DND-41 (cell line): Measurements from ENCODE around the gene GPC5.

ENCODE experiments used
- EZH2 ChIP-seq: IDR thresholded peaks from 3 replicates; pipeline ENCODE4 v1.6.1; 2012; ENCODE audit warnings: borderline replicate concordance, low read depth, mild to moderate bottlenecking, moderate library complexity, low read length, inconsistent platforms; ENCODE audit not compliant: severe bottlenecking
- TF ChIP-seq, protein P1 (sequence below): IDR thresholded peaks from 2 replicates; pipeline ENCODE4 v1.5.1; 2012; ENCODE audit warnings: borderline replicate concordance, low read length, moderate library complexity, mild to moderate bottlenecking; ENCODE audit not compliant: poor library complexity, severe bottlenecking; ENCODE audit errors: extremely low read depth

DNA sequence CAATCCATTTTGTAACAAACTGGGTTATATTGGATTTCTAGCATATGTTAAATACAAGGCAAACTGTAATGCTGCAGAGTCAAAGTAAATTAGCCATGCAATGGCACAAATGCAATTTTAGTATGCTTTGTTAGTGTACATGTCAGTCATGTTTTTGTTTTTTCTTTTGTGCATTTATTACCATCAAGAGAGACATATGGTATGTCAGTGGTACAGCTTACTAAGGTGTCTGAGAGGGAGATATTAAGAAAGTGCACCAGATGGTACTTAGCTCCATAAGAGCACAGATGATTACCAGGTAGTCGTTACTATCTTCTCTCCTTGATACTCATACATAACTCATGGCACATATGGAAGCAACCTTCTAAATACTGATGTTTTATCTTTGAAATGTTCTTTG, 550.3 kb downstream of the GPC5 start:
- TF ChIP-seq, protein P1, sequence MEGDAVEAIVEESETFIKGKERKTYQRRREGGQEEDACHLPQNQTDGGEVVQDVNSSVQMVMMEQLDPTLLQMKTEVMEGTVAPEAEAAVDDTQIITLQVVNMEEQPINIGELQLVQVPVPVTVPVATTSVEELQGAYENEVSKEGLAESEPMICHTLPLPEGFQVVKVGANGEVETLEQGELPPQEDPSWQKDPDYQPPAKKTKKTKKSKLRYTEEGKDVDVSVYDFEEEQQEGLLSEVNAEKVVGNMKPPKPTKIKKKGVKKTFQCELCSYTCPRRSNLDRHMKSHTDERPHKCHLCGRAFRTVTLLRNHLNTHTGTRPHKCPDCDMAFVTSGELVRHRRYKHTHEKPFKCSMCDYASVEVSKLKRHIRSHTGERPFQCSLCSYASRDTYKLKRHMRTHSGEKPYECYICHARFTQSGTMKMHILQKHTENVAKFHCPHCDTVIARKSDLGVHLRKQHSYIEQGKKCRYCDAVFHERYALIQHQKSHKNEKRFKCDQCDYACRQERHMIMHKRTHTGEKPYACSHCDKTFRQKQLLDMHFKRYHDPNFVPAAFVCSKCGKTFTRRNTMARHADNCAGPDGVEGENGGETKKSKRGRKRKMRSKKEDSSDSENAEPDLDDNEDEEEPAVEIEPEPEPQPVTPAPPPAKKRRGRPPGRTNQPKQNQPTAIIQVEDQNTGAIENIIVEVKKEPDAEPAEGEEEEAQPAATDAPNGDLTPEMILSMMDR: no peak
- TF ChIP-seq EZH2: no peak
